ENCODE results near the gene SLC30A10. TPM values are rescaled to one million over a fixed set of nuclear protein-coding genes. Genes with fewer than 3 reads are reported as not detected.
"Not testable (repeated sequence)": the region's sequence is repeated elsewhere in the genome, so short reads cannot be mapped to it uniquely, and the experiment has no call there.

The SLC30A10 gene
- total RNA-seq, 1 donor from 2014 or later: not detected

DNA sequence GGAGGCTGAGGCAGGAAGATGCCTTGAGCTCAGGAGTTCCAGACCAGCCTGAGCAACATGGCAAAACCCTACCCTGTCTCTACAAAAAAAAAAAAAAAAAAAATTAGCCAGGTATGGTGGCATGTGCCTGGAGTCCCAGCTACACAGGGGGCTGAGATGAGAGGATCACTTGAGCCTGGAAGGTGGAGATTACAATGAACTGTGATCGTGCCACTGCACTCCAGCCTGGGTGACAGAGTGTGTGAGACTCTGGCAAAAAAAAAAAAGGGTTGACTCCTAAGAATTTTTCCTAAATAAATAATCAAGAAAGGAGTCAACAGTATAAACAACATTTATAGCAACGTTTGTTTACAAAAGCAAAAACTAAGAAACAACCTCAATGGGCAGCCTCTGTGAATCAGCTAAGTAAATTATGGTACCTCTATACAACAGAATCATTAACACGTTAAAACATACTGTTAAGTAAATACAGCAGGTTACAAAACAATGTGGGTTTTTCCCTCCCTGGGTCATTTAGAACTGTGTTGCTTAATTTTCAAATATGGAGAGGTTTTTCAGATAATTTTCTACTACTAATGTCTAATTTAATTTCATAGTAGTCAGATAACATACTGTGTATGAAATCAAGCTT lies 56.8 kb downstream of the SLC30A10 start:
- Histone ChIP-seq H3K36me3 (ENCODE audit: control insufficient read depth, insufficient read depth, low read length) (no peaks in the 10 kb centered on the region), H3K27me3 (ENCODE audit: control insufficient read depth, insufficient read depth, low read length) (no peaks in the 10 kb centered on the region), H3K4me3 (ENCODE audit: low read depth, low read length) (no peak overlapping the region)
- DNase-seq (ENCODE audit: low read depth) (no peak), FAIRE-seq (no peak)
- TF ChIP-seq, protein P1, sequence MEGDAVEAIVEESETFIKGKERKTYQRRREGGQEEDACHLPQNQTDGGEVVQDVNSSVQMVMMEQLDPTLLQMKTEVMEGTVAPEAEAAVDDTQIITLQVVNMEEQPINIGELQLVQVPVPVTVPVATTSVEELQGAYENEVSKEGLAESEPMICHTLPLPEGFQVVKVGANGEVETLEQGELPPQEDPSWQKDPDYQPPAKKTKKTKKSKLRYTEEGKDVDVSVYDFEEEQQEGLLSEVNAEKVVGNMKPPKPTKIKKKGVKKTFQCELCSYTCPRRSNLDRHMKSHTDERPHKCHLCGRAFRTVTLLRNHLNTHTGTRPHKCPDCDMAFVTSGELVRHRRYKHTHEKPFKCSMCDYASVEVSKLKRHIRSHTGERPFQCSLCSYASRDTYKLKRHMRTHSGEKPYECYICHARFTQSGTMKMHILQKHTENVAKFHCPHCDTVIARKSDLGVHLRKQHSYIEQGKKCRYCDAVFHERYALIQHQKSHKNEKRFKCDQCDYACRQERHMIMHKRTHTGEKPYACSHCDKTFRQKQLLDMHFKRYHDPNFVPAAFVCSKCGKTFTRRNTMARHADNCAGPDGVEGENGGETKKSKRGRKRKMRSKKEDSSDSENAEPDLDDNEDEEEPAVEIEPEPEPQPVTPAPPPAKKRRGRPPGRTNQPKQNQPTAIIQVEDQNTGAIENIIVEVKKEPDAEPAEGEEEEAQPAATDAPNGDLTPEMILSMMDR (IDR thresholded peaks at IDR 0.05; ENCODE audit: insufficient read depth, low read length, severe bottlenecking): no peak

DNA sequence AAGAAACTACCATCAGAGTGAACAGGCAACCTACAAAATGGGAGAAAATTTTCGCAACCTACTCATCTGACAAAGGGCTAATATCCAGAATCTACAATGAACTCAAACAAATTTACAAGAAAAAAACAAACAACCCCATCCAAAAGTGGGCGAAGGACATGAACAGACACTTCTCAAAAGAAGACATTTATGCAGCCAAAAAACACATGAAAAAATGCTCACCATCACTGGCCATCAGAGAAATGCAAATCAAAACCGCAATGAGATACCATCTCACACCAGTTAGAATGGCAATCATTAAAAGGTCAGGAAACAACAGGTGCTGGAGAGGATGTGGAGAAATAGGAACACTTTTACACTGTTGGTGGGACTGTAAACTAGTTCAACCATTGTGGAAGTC lies 59.7 kb downstream of the SLC30A10 start:
- not testable (repeated sequence) for H3K36me3 ChIP-seq (ENCODE audit: control insufficient read depth, insufficient read depth, low read length); DNase-seq (ENCODE audit: low read depth); FAIRE-seq; H3K27me3 ChIP-seq (ENCODE audit: control insufficient read depth, insufficient read depth, low read length); H3K4me3 ChIP-seq (ENCODE audit: low read depth, low read length)

Other genes starting within 250 kb of the SLC30A10 start
- 165 and 212 TPM in 2 replicates for gene EPRS1, start 117.9 kb upstream of the SLC30A10 start, total RNA-seq
- gene BPNT1, start 161.2 kb upstream of the SLC30A10 start, total RNA-seq: 14.6 and 17.6 TPM in 2 replicates
- gene IARS2, start 165.6 kb upstream of the SLC30A10 start, total RNA-seq: 107 and 113 TPM in 2 replicates

Data from bronchial epithelial cell (primary cell).